GM12872 (cell line): ENCODE data around the gene NLRP3.

Source experiments
- CTCF ChIP-seq: IDR thresholded peaks from 3 replicates; pipeline ENCODE4 v1.5.1; 2011; ENCODE audit warnings: low read depth, mild to moderate bottlenecking, low read length, moderate library complexity; ENCODE audit not compliant: insufficient read depth

Gene NLRP3

GRCh38 chr1:247402120-247402675 is 13.8 kb upstream of the NLRP3 start:
- TF ChIP-seq CTCF: no peak

DNA sequence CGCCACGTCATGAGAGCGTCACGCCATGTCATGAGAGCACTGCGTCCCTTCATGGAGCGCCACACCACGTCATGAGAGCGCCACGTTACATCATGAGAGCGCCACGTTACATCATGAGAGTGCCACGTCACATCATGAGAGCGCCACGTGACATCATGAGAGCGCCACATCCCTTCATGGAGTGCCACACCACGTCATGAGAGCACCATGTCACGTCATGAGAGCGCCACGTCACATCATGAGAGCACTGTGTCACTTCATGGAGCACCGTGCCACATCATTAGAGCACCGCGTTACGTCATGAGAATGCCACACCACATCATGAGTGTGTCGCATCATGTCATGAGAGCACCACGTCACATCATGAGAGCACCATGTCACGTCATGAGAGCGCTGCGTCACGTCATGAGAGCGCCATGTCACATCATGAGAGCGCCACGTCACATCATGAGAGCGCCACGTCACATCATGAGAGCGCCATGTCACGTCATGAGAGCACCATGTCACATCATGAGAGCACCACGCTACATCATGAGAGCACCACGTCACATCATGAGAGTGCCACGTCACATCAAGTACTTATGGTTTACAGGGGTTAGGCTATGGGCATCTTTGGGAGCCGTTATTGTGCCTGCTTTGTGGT is 9.8 kb upstream of the NLRP3 start:
- TF ChIP-seq CTCF: no peak

DNA sequence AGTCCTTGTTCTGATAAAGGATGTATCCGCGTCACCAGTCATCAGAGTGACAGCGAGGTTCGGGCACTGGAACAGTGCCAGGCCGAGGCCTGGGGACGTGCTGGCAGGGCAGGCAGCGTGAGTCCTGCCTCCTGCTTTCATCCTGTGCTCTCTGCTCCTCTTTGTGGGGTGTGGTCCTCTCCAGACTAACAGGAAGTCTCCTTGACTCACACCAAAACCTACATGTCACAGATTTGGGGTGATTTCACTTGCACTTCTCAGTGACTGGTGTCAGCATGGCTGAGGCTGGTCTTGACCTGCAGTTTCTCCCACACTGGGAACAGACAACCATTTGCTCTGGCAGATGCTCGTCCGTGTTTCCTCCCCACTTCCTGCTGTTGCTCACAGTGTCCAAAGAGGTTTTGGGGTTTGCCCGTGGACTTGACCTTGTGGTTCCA is 8.8 kb upstream of the NLRP3 start:
- no peak for TF ChIP-seq CTCF

GRCh38 chr1:247408100-247408499 is 7.9 kb upstream of the NLRP3 start:
- TF ChIP-seq CTCF: no peak

- no peak for TF ChIP-seq CTCF
Measured at GRCh38 chr1:247409869-247410544, 6.0 kb upstream of the NLRP3 start.

DNA sequence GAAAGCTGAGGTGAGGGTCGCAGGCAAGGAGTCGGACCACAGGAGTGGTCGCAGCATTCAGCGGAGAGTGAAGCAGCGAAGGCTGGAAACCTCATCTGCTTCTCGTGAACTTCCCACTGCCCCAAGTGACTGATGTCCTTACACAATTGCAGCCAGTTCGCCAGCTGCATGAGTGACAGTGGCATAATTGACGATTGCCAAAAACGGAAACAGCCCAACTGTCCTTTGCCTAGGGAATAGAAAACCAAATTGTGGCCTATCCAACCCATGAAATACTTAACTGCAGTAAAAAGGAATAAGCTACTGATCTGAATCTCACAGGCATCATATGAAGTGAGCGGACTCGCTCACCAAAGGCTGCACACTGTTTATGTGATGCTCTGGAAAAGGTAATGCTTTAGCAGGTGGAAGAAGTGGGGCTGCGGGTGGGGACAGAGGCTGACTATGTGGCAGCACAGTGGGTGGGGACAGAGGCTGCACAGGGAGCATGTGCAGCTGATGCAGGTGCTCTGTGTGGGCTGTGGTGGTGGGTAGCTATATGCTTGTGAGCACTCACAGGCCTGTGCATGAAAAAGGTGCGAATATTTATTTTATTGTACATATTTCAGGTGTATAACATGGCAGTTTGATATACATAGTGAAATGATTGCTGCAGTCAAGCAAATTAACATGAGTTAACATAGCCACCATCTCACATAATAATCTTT is 4.2 kb upstream of the NLRP3 start:
- no peak for TF ChIP-seq CTCF

DNA sequence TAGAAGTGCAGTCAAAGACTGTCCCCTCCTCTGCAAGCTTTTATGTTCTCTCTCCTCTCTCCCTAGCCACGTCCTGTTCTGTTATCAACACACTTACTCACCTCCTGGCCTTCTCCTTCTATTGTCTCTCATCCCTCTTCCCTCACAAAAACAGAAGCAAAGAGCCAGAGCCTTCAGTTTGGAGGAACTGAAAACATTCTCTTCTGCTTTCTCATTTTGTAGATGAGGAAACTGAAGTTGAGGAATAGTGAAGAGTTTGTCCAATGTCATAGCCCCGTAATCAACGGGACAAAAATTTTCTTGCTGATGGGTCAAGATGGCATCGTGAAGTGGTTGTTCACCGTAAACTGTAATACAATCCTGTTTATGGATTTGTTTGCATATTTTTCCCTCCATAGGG is 1.9 kb downstream of the NLRP3 start:
- no peak for TF ChIP-seq CTCF
